Epithelial cell of proximal tubule (primary cell): ENCODE data around the gene ZSWIM6. TPM values are rescaled to one million over a fixed set of nuclear protein-coding genes. Genes with fewer than 3 reads are reported as not detected.

ENCODE experiments used
- DNase-seq: peaks from one replicate; pipeline ENCODE4 v3.0.0-alpha.2; 2011; ENCODE audit warnings: low read depth
- H3K4me3 ChIP-seq: 2 replicates; pipeline ENCODE4 v1.5.1; 2011; ENCODE audit warnings: low read depth, mild to moderate bottlenecking, low read length
- CTCF ChIP-seq: conservative IDR thresholded peaks from 2 replicates; pipeline ENCODE4 v1.5.1; 2012; ENCODE audit warnings: low read depth, mild to moderate bottlenecking, low read length
- total RNA-seq: library from RNA; depleted of rRNA; stranded (reverse); fragments of >200 nt; gene quantifications from 2 replicates; pipeline ENCODE4 v1.2.3, GENCODE V29; 2015

ZSWIM6 gene
- total RNA-seq, 1 donor from 2014 or later: 8.2 TPM

- H3K4me3 ChIP-seq: no peak overlapping the region
- no peak for TF ChIP-seq CTCF
- DNase-seq: no peak
Measured at GRCh38 chr5:61322738-61323725, 9.0 kb upstream of the ZSWIM6 start.

- no peak for TF ChIP-seq CTCF
- no peak for DNase-seq
- no peak overlapping the region for H3K4me3 ChIP-seq
Measured at GRCh38 chr5:61327760-61328753, 4.0 kb upstream of the ZSWIM6 start.

- H3K4me3 ChIP-seq: no peak overlapping the region
- no peak for DNase-seq
Measured at GRCh38 chr5:61328791-61329549, 3.1 kb upstream of the ZSWIM6 start.

GRCh38 chr5:61329550-61330128 is 2.4 kb upstream of the ZSWIM6 start:
- H3K4me3 ChIP-seq: peak overlapping the region; percentile 86
- no peak for TF ChIP-seq CTCF
- no peak for DNase-seq

More at GRCh38 chr5:61328791-61329549, 3.1 kb upstream of the ZSWIM6 start:
- TF ChIP-seq CTCF: no peak

- DNase-seq: no peak
- no peak for TF ChIP-seq CTCF
- peak overlapping the region; percentile 86 for H3K4me3 ChIP-seq
Measured at GRCh38 chr5:61330341-61330844, 1.7 kb upstream of the ZSWIM6 start.
